ENCODE measurements around the gene RBMS3.

DNA sequence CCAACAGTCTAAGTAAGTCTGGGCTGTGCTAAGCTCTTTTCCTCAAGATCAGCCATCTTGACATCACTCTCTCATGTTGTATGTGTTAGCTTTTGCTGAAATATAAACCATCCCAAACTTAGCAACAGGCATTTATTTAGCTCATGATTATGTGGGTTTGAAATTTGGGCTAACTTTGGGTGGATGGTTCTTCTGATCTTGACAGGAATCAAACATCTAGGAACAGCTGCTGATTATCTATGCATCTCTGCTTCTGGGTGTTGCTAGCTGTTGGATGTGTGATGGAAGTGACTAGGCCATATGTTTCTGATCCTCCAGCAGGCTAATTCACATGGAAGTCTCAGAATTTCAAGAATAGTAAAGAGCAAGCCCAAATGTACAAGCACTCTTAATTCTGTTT is 710.3 kb downstream of the RBMS3 start:
- TF ChIP-seq POLR2A (IDR thresholded peaks at IDR 0.05), result no peak
- TF ChIP-seq, protein P1, sequence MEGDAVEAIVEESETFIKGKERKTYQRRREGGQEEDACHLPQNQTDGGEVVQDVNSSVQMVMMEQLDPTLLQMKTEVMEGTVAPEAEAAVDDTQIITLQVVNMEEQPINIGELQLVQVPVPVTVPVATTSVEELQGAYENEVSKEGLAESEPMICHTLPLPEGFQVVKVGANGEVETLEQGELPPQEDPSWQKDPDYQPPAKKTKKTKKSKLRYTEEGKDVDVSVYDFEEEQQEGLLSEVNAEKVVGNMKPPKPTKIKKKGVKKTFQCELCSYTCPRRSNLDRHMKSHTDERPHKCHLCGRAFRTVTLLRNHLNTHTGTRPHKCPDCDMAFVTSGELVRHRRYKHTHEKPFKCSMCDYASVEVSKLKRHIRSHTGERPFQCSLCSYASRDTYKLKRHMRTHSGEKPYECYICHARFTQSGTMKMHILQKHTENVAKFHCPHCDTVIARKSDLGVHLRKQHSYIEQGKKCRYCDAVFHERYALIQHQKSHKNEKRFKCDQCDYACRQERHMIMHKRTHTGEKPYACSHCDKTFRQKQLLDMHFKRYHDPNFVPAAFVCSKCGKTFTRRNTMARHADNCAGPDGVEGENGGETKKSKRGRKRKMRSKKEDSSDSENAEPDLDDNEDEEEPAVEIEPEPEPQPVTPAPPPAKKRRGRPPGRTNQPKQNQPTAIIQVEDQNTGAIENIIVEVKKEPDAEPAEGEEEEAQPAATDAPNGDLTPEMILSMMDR (IDR thresholded peaks at IDR 0.05), result no peak
